MM.1S (cell line): ENCODE measurements around the gene NMRAL1.

Source experiments
- DNase-seq: peaks from one replicate; pipeline ENCODE4 v3.0.0-alpha.2; 2015
- H2AFZ ChIP-seq: fragments of 300-600 bp; sonication (generic); 2 replicates; pipeline ENCODE4 v1.6.0; 2016; ENCODE audit warnings: antibody characterized with exemption, low read length
- H3F3A ChIP-seq: fragments of 300-600 bp; sonication (generic); 2 replicates; pipeline ENCODE4 v1.6.1; 2016; ENCODE audit warnings: mild to moderate bottlenecking, antibody characterized with exemption, low read length, moderate library complexity, mixed read lengths; ENCODE audit not compliant: insufficient read depth
- H3K27ac ChIP-seq: fragments of 300-600 bp; sonication (generic); 2 replicates; pipeline ENCODE4 v1.5.1; 2016; ENCODE audit warnings: mild to moderate bottlenecking, low read length
- H3K27me3 ChIP-seq: fragments of 300-600 bp; sonication (generic); replicated peaks from 2 replicates; pipeline ENCODE4 v1.6.0; 2016; ENCODE audit warnings: low read length; ENCODE audit not compliant: insufficient read depth
- H3K36me3 ChIP-seq: fragments of 300-600 bp; sonication (generic); replicated peaks from 2 replicates; pipeline ENCODE4 v1.6.1; 2016; ENCODE audit warnings: mild to moderate bottlenecking, low read length, mixed read lengths; ENCODE audit not compliant: insufficient read depth
- H3K4me1 ChIP-seq: fragments of 300-600 bp; sonication (generic); 2 replicates; pipeline ENCODE4 v1.6.1; 2016; ENCODE audit warnings: low read length, mixed read lengths
- H3K4me2 ChIP-seq: fragments of 300-600 bp; sonication (generic); 2 replicates; pipeline ENCODE4 v1.6.0; 2016; ENCODE audit warnings: low read depth, low read length
- H3K4me3 ChIP-seq: fragments of 300-600 bp; sonication (generic); 2 replicates; pipeline ENCODE4 v1.5.1; 2016; ENCODE audit warnings: low read length, mixed read lengths
- H3K79me2 ChIP-seq: fragments of 300-600 bp; sonication (generic); 2 replicates; pipeline ENCODE4 v1.6.1; 2016; ENCODE audit warnings: mixed run types, low read length, mixed read lengths
- H3K9ac ChIP-seq: fragments of 300-600 bp; sonication (generic); 2 replicates; pipeline ENCODE4 v1.6.1; 2016; ENCODE audit warnings: low read length, mixed read lengths
- H3K9me2 ChIP-seq: fragments of 300-600 bp; sonication (generic); replicated peaks from 2 replicates; pipeline ENCODE4 v1.6.1; 2016; ENCODE audit warnings: mild to moderate bottlenecking, low read length, mixed read lengths; ENCODE audit not compliant: insufficient read depth
- H3K9me3 ChIP-seq: fragments of 300-600 bp; sonication (generic); replicated peaks from 2 replicates; pipeline ENCODE4 v1.6.1; 2016; ENCODE audit warnings: mild to moderate bottlenecking, low read length, mixed read lengths; ENCODE audit not compliant: insufficient read depth
- H4K20me1 ChIP-seq: fragments of 300-600 bp; sonication (generic); 2 replicates; pipeline ENCODE4 v1.6.1; 2016; ENCODE audit warnings: mild to moderate bottlenecking, low read length, moderate library complexity, mixed read lengths; ENCODE audit not compliant: insufficient read depth
- CTCF ChIP-seq: fragments of 300-600 bp; sonication (generic); IDR thresholded peaks from 2 replicates; pipeline ENCODE4 v1.5.1; 2016; ENCODE audit warnings: antibody characterized with exemption, low read length, mixed read lengths
- EZH2 ChIP-seq: fragments of 300-600 bp; sonication (generic); optimal IDR thresholded peaks from 2 replicates; pipeline ENCODE3; 2017; ENCODE audit warnings: low read depth, mild to moderate bottlenecking, antibody characterized with exemption, low read length, mixed read lengths
- EZH2phosphoT487 ChIP-seq: fragments of 300-600 bp; sonication (generic); IDR thresholded peaks from 2 replicates; pipeline ENCODE4 v1.6.1; 2018; ENCODE audit warnings: antibody characterized with exemption, low read length

Gene NMRAL1

GRCh38 chr16:4468972-4469371 is 5.5 kb downstream of the NMRAL1 start:
- no peaks in the 10 kb centered on the region for H3K36me3 ChIP-seq
- no peak overlapping the region for H3K4me2 ChIP-seq
- H3F3A ChIP-seq: peaks cover 3% of the 10 kb centered on the region
- H4K20me1 ChIP-seq: no peaks in the 10 kb centered on the region
- no peaks in the 10 kb centered on the region for H3K4me1 ChIP-seq
- H3K9me2 ChIP-seq: no peaks in the 10 kb centered on the region
- no peak for TF ChIP-seq EZH2phosphoT487
- TF ChIP-seq EZH2: no peak
- no peak for TF ChIP-seq CTCF
- no peak overlapping the region for H2AFZ ChIP-seq
- no peak overlapping the region for H3K27ac ChIP-seq
- no peak overlapping the region for H3K9ac ChIP-seq
- H3K9me3 ChIP-seq: no peaks in the 10 kb centered on the region
- DNase-seq: no peak
- H3K4me3 ChIP-seq: no peak overlapping the region
- H3K27me3 ChIP-seq: no peaks in the 10 kb centered on the region
- no peaks in the 10 kb centered on the region for H3K79me2 ChIP-seq

GRCh38 chr16:4467916-4468315 is 6.5 kb downstream of the NMRAL1 start:
- TF ChIP-seq EZH2: no peak
- H3K4me3 ChIP-seq: no peak overlapping the region
- no peaks in the 10 kb centered on the region for H3K27me3 ChIP-seq
- no peak overlapping the region for H3K9ac ChIP-seq
- H3K79me2 ChIP-seq: no peaks in the 10 kb centered on the region
- H3K4me1 ChIP-seq: no peaks in the 10 kb centered on the region
- no peak overlapping the region for H3K4me2 ChIP-seq
- DNase-seq: no peak
- no peaks in the 10 kb centered on the region for H3K9me3 ChIP-seq
- H4K20me1 ChIP-seq: no peaks in the 10 kb centered on the region
- H3F3A ChIP-seq: no peaks in the 10 kb centered on the region
- H3K27ac ChIP-seq: no peak overlapping the region
- no peaks in the 10 kb centered on the region for H3K36me3 ChIP-seq
- no peak overlapping the region for H2AFZ ChIP-seq
- H3K9me2 ChIP-seq: no peaks in the 10 kb centered on the region

GRCh38 chr16:4465977-4466779 is 8.2 kb downstream of the NMRAL1 start:
- H3K27me3 ChIP-seq: no peaks in the 10 kb centered on the region
- no peaks in the 10 kb centered on the region for H3K9me3 ChIP-seq
- H3K9ac ChIP-seq: no peak overlapping the region
- no peaks in the 10 kb centered on the region for H3K79me2 ChIP-seq
- no peaks in the 10 kb centered on the region for H3K36me3 ChIP-seq
- no peaks in the 10 kb centered on the region for H3K9me2 ChIP-seq
- TF ChIP-seq EZH2phosphoT487 (no peak), CTCF (no peak), EZH2 (no peak)
- no peak overlapping the region for H3K4me3 ChIP-seq
- H3K4me1 ChIP-seq: no peaks in the 10 kb centered on the region
- H3F3A ChIP-seq: no peaks in the 10 kb centered on the region
- H3K27ac ChIP-seq: no peak overlapping the region
- H4K20me1 ChIP-seq: no peaks in the 10 kb centered on the region
- no peak overlapping the region for H3K4me2 ChIP-seq
- no peak for DNase-seq
- no peak overlapping the region for H2AFZ ChIP-seq

- Histone ChIP-seq H3K4me2 (no peak overlapping the region), H3K9me2 (no peaks in the 10 kb centered on the region), H3K9me3 (no peaks in the 10 kb centered on the region), H2AFZ (no peak overlapping the region), H3K27me3 (no peaks in the 10 kb centered on the region), H3K79me2 (no peaks in the 10 kb centered on the region), H3K4me3 (no peak overlapping the region), H3F3A (no peaks in the 10 kb centered on the region), H3K4me1 (no peaks in the 10 kb centered on the region), H3K36me3 (no peaks in the 10 kb centered on the region), H3K9ac (no peak overlapping the region), H3K27ac (no peak overlapping the region), H4K20me1 (no peaks in the 10 kb centered on the region)
- TF ChIP-seq EZH2: no peak
- TF ChIP-seq EZH2phosphoT487: no peak
- no peak for TF ChIP-seq CTCF
- DNase-seq: no peak
These were observed 10.8 kb downstream of the NMRAL1 start for GRCh38 chr16:4463522-4464163.
